Measurements from ENCODE around the gene MYDGF. TPM values are rescaled to one million over a fixed set of nuclear protein-coding genes. Genes with fewer than 3 reads are reported as not detected.

Gene MYDGF
- total and polyA plus RNA-seq, 9 of the 15 experiments (the other 6 are each of a cell fraction or from before 2014, with no cell fraction given): 4.2 to 141 (median 82.1) TPM

DNA sequence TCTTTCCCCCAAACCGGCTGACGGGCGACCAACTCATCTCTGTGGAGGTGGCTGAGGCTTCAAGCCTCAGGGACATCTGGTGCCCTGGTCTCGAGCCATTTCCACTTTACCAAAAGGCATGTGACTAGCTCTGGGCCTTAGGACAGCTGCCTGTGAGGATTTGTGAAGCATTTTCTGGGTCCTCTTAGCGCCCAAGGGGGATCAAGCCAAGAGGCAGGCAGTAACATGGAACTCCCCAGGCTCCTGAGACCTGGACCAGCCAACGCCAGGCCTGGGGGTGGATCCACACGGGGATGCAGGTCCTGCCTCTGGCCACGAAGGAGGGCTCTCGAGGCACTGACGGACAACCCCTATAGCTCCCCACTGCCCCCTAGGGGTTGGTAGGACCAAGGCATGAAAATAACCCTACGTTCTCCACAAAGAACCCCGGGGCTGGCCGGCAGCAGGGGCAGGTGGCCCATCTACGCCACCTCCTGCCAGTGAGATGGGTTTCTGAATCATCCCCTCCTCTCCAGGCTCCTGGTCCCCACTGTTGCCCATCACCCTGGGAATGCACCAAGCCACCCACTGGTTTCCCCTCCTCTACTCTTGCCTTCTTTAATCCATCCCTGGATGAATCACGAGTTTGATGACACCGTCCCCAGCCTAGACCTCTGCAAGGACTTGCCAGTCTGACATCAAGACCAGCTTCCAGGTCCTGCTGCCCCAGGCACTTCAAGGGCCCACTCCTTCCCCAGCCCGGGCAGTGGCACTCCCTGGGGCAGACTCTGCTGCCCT, 7.0 kb upstream of the MYDGF start (continued):
- TF ChIP-seq, protein P1, sequence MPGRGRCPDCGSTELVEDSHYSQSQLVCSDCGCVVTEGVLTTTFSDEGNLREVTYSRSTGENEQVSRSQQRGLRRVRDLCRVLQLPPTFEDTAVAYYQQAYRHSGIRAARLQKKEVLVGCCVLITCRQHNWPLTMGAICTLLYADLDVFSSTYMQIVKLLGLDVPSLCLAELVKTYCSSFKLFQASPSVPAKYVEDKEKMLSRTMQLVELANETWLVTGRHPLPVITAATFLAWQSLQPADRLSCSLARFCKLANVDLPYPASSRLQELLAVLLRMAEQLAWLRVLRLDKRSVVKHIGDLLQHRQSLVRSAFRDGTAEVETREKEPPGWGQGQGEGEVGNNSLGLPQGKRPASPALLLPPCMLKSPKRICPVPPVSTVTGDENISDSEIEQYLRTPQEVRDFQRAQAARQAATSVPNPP (IDR thresholded peaks at IDR 0.05; ENCODE audit: borderline replicate concordance, insufficient read depth, insufficient read length): no peak
- TF ChIP-seq PTBP1 (IDR thresholded peaks at IDR 0.05; ENCODE audit: low read depth, low read length) (no peak), ZNF717 (CRISPR knock-in tag; IDR thresholded peaks at IDR 0.05) (no peak), PHB2 (IDR thresholded peaks at IDR 0.05; ENCODE audit: low read depth) (no peak), MAFK (IDR thresholded peaks at IDR 0.05; ENCODE audit: low read length) (no peak), HMG20A (CRISPR knock-in tag; conservative IDR thresholded peaks at IDR 0.05) (no peak), ZNF436 (CRISPR knock-in tag; IDR thresholded peaks at IDR 0.05) (no peak), DDX20 (tag; IDR thresholded peaks at IDR 0.05; ENCODE audit: low read depth) (no peak), ZC3H4 (CRISPR knock-in tag; IDR thresholded peaks at IDR 0.05; ENCODE audit: borderline replicate concordance) (no peak), CEBPB (tag; IDR thresholded peaks at IDR 0.05) (no peak), MYC (IDR thresholded peaks at IDR 0.05; ENCODE audit: low read depth, low read length) (no peak), MYC (CRISPR knock-in tag; IDR thresholded peaks at IDR 0.05; ENCODE audit: borderline replicate concordance, low read depth) (no peak), KLF6 (CRISPR knock-in tag; IDR thresholded peaks at IDR 0.05; ENCODE audit: borderline replicate concordance) (no peak), BCOR (IDR thresholded peaks at IDR 0.05) (peak; percentile 87), ZNF174 (CRISPR knock-in tag; IDR thresholded peaks at IDR 0.05) (no peak), YY1 (IDR thresholded peaks at IDR 0.05; ENCODE audit: borderline replicate concordance in 1 of 3, control insufficient read depth in 1 of 3, extremely low read depth in 1 of 3, insufficient read depth in 3 of 3, insufficient read length in 1 of 3, insufficient replicate concordance in 2 of 3, low read depth in 1 of 3, low read length in 2 of 3) (no peak), SRF (CRISPR knock-in tag; IDR thresholded peaks at IDR 0.05) (no peak), SMAD3 (CRISPR knock-in tag; conservative IDR thresholded peaks at IDR 0.05) (no peak), CHD1 (IDR thresholded peaks at IDR 0.05; ENCODE audit: low read length) (no peak)
- TF ChIP-seq, protein P2, sequence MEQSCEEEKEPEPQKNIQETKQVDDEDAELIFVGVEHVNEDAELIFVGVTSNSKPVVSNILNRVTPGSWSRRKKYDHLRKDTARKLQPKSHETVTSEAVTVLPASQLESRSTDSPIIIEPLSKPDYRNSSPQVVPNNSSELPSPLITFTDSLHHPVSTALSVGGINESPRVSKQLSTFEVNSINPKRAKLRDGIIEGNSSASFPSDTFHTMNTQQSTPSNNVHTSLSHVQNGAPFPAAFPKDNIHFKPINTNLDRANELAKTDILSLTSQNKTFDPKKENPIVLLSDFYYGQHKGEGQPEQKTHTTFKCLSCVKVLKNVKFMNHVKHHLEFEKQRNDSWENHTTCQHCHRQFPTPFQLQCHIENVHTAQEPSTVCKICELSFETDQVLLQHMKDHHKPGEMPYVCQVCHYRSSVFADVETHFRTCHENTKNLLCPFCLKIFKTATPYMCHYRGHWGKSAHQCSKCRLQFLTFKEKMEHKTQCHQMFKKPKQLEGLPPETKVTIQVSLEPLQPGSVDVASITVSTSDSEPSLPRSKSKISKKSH (CRISPR knock-in tag; IDR thresholded peaks at IDR 0.05): no peak
- TF ChIP-seq, protein P3, sequence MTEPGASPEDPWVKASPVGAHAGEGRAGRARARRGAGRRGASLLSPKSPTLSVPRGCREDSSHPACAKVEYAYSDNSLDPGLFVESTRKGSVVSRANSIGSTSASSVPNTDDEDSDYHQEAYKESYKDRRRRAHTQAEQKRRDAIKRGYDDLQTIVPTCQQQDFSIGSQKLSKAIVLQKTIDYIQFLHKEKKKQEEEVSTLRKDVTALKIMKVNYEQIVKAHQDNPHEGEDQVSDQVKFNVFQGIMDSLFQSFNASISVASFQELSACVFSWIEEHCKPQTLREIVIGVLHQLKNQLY (CRISPR knock-in tag; conservative IDR thresholded peaks at IDR 0.05): no peak
- TF ChIP-seq, protein P4, sequence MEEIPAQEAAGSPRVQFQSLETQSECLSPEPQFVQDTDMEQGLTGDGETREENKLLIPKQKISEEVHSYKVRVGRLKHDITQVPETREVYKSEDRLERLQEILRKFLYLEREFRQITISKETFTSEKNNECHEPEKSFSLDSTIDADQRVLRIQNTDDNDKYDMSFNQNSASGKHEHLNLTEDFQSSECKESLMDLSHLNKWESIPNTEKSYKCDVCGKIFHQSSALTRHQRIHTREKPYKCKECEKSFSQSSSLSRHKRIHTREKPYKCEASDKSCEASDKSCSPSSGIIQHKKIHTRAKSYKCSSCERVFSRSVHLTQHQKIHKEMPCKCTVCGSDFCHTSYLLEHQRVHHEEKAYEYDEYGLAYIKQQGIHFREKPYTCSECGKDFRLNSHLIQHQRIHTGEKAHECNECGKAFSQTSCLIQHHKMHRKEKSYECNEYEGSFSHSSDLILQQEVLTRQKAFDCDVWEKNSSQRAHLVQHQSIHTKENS (CRISPR knock-in tag; IDR thresholded peaks at IDR 0.05): no peak
- TF ChIP-seq, protein P5, sequence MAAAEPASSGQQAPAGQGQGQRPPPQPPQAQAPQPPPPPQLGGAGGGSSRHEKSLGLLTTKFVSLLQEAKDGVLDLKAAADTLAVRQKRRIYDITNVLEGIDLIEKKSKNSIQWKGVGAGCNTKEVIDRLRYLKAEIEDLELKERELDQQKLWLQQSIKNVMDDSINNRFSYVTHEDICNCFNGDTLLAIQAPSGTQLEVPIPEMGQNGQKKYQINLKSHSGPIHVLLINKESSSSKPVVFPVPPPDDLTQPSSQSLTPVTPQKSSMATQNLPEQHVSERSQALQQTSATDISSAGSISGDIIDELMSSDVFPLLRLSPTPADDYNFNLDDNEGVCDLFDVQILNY (CRISPR knock-in tag; IDR thresholded peaks at IDR 0.05): no peak

All from K562 (cell line).